HTERT RPE-1 (cell line): ENCODE measurements around the gene NPIPB9.
"Not testable (repeated sequence)": the region's sequence is repeated elsewhere in the genome, so short reads cannot be mapped to it uniquely, and the experiment has no call there.

ENCODE experiments used
- in situ Hi-C: fragments of 300-500 bp; cut with MboI; formaldehyde crosslinking; loops from 4 replicates; pipeline ENCODE4 v1.14.3; 2020; ENCODE audit warnings: low sequenced_read_pairs

Gene NPIPB9

DNA sequence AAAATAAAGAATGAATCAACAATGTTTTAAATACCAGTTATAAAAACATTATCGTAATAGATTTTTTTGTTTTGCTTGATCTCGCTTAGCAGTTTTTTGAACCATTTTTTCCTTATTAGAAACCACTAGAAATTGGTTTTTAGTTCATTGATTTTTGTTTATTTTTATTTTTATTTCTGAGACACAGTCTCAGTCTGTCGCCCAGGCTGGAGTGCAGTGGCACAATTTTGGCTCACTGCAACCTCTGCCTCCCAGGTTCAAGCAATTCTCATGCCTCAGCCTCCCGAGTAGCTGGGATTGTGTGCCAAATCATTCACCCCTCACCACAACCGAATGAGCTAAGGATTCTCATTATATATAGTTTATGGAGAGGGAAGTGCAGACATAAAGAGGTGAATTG, at the start of gene NPIPB9:
Gene NPIPB9, plus strand, starts transcription at position 301 of the 400 bp plus-strand sequence.
- in situ Hi-C loops, result not testable (repeated sequence)

DNA sequence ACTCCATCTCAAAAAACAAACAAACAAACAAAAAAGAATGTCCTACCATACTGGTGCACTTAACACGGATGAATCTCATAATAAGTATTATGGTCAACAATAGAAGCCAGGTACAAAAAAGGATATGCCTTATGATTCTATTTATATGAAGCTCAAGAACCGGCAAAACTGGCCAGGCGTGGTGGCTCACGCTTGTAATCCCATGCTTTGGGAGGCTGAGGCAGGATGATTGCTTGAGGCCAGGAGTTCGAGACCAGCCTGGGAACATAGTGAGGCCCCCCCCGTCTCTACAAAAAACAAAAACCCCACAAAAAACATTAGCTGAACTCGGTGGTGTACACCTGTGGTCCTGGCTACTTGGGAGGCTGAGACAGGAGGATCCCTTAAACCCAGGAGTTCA, 47.3 kb upstream of the NPIPB9 start:
- in situ Hi-C loops, result not testable (repeated sequence)

DNA sequence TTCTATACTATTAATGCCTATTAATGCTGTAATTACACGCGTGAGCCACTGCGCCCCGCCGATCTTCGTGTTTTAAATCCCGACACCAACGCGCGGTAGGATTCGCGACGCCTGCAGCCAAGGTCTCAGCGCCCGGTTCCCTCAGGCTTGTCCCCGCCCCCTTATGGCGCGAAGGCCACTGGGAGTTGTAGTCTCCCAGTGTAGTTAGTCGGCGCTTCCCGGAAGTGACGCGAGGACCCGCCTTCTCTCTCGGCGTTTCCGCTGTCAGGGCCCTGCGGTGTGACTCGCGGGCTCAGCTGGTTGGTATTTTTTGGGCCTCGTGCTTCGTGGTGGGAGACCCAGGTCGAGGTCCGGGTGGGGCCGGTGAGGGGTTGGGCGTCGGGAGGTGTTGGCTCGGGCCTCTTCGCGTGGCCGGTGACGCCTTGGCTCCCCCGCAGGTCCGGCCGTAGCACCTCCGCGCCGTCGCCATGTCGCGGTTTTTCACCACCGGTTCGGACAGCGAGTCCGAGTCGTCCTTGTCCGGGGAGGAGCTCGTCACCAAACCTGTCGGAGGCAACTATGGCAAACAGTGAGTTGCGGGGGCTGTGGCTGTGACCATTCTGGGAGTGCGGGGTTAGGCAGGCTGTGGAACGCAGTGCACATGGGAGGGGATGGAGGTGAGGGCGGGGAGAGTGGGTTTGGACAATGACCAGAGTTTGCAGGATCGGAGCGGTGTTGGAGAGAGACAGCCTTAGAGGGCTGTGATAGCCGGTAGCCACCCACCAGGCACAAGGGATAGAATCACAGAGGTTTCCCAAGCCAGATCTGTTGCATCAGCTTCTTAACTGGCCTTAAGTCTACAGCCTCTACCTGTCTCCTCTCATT, 40.1 kb upstream of the NPIPB9 start, which contains the start of gene EIF3C:
Gene EIF3C, plus strand, starts transcription at position 245 of the 864 bp plus-strand sequence. Its CDS starts 223 bp downstream, at position 468.
- in situ Hi-C loops, result not testable (repeated sequence)

DNA sequence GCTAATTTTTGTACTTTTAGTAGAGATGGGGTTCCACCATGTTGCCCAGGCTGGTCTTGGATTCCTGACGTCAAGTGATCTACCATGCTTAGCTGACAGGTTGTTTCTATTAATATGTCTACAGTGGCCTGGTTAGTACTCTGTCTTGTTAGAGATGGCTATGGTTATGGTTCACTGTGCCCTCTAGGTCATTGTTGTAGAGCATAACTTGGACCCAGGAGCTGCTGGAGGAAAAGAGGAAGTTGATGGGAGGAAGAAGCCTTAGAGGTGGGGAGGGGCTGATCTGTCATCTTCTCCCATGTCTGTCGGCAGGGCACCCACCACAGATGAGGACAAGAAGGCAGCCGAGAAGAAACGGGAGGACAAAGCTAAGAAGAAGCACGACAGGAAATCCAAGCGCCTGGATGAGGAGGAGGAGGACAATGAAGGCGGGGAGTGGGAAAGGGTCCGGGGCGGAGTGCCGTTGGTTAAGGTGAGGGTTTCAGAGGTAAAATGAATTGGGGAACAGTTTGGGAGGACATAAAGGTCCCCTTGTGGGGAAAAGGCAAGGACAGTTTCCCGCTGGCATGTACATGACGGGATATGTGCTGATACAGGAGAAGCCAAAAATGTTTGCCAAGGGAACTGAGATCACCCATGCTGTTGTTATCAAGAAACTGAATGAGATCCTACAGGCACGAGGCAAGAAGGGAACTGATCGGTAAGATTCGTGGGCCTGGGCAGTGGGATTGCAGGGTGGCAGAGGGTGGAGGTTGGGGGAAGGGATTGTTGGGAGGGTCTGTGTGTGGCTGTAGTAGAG, 28.5 kb upstream of the NPIPB9 start:
- in situ Hi-C loops, result not testable (repeated sequence)

DNA sequence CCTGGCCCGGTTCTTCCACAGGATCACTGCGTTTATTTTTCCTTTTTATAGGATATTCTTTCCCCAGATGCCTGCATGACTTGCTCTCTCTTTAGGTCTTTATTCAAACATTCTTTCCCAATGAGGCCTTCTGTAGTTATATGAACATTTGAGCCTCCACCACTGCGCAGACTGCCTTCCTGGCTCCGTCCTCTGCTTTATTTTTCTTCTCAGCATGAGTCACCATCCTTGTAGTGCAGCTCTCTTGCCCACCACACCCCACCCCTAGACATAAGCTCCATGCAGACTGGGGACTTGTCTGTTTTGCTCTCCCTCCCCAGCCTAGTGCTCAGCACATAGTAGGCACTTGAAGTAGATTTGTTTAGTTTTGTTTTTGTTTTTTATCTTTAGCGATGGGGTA, 20.3 kb upstream of the NPIPB9 start:
- in situ Hi-C loops, result not testable (repeated sequence)

DNA sequence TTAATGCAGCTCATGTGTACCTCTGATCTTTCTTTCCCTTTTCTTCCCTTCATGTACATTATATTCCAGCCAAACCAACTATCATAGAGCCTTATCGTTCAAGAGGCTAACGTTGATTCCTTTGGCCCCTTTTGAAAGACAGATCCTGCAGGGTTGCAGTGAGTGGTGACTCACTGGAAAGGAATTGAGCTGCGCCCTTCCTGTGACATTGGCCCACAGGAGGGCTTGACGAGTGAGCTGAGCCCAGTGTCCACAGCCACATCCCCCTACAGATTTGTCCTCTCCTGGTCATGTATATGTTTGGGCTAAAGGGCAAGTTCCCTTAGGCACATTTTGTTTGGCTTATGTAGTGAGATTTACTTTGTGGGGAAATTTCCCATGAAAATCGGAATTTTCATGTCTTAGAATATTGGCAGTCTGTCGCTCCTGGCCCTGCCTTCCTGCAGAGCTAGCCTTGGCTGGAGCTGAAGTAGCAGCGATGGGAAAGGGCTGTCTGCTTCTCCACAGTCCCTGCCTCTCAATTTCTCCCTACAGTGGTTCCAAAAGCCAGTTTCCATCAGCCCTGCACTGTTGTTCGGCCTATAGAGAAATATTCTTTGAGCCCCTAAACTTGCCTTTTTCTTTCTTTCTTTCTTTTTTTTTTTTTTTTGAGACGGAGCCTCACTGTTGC, 19.0 kb upstream of the NPIPB9 start:
- in situ Hi-C loops, result not testable (repeated sequence)

DNA sequence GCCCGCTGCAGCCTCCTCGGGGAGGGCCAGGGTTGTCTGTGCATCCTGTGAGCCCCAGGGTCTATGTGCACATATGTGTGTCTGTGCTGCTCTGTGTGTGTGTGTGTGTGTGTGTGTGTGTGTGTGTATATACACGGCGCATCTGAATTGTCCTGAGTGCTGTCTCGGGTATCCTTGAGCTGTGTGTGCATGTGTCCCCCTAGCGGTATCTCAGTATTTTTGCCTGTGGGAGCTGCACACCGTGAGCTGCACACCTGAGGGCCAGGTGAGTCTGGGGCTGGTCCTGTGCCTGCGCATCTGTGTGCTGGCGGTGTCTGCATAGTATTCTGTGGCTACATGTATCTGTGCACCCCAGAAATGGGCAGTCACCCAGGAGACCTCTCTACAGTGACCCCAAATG, 11.8 kb upstream of the NPIPB9 start:
- in situ Hi-C loops, result not testable (repeated sequence)

DNA sequence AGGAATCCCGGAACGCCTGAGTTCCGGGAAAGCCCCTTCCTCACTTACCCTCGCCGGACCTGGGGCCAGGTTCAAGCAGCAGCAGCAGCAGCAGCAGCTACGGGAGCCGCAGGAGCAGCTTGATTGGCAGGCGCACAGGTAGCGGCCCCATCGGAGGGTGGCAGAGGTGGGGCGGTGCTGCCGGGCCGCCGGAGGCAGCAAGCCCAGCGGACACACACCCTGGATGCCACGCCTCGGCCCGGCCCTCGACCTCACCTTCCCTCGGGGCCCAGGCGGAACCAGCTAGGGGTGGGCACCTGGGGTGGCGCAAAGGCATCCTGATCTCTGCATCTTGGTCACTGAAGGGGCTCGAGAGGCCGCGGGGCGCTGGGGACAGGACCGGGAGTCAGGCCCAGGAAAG, 11.0 kb upstream of the NPIPB9 start:
- in situ Hi-C loops, result not testable (repeated sequence)

DNA sequence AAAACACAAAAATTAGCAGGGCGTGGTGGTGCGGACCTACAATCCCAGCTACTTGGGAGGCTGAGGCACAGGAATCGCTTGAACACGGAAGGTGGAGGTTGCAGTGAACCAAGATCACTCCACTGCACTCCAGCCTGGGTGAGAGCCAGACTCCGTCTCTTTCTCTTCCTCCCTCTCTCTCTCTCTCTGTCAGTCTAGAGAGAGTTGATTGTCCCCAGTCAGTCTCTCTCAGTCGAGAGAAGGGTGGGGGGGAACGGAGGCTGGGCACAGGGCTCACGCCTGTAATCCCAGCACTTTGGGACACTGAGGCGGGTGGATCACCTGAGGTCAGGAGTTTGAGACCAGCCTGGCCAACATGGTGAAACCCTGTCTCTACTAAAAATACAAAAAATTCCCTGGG, 10.3 kb upstream of the NPIPB9 start:
- in situ Hi-C loops, result not testable (repeated sequence)

DNA sequence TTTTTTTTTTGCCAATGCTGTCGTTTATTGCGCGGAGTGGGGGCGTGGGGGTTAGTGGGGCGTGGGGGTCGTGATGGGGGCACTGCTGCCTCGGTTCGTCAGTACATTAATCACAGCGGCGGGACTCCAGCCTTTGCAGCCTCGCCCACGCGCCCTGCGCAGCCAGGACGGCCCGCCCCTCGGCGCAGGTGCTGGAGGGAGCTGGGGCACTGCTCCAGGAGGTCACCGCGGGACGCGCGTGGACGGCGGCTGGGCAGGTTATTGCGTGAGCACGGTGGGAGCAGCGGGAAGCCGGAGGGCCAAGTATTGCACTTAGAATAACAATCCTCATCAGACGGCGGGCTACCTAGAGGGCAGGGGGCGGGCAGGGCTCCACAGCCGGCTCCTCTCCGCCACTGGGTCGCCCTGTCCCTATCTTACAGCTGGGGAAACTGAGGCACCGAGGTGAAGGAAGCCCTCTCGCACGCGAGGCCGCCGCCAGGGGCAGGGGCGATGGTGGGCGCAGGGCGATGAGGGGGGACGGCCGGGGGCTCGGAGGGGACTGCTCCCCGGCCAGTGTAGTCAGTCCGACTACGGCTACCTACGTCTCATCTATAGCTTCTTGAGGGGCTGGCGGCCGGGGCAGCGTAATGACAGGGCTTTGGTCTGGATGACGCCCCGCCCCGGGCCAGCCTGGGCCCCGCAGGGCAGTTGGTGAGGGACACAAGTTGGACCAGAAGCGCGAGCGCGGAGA, 4.8 kb upstream of the NPIPB9 start:
- in situ Hi-C loops, result not testable (repeated sequence)

DNA sequence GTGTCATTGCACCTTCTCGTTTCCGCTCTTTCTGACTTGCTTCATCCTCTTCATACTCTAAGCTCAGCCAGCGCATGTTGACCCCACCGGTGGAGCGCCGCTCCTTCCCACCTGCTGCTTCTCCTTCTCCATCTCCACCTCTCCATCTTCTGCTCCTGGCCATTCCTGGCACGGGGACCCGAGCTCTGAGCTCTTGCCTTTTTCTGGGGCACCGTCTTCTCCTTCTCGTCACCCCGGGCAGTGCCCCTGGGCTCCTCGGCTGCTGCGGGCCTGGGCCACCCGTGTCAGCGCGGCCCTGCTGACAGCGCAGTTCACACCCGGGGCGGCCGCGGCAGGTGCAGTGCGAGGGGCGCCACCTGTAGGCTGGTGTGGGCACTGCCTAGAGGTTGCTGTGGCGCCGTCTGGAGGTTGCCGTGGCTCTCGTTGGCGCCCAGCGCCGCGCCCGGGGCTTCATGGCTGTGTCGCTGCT, 1.6 kb upstream of the NPIPB9 start:
- in situ Hi-C loops, result not testable (repeated sequence)

DNA sequence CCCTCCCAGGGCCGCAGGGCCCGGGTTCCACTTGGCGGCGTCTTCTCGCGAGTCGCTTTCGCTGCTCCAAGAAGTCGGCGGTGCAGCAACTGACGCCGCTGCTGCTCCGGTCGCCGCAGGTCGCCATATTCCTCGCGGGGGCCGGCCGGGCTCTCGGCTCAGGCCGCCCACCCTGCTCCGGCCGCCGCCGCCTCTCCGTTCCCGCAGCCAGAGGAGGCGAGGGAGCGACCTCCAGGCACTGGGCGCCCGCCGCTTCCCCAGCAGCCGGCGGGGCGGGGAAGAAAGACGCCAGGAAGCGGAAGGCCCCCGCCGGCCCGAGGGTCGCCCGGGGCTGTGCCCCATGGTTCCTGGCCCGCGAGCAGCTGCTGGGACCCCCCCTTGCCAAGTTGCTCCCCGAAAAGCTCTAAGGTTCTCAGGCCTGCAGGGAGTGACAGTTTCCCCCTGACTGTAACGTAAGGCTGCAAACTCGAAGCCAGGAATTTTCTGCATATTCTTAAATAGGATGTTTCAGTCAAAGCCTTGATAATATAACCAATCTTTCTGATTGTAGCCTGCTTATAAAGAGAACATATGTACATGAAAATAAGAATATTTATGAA, 1.0 kb upstream of the NPIPB9 start:
- in situ Hi-C loops, result not testable (repeated sequence)

DNA sequence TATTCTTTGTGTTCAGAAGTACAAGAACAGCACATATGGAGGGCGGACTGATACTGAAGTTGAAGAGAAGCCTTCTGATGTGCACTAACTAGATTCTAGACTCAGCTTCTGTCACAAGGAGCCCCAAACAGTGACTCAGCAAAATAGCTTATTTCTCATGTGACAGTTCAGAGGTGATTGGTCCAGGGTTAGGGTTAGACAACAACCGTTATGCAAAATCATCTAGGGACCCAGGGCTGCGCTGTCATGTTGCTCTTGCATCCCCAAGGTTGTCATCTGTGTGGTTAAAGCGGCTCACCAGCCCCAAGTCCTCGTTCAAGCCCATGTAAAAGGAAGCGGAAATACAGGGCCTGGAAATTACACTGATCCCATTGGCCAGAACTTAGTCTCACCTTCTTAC, 30.1 kb downstream of the NPIPB9 start:
- in situ Hi-C loops, result not testable (repeated sequence)

DNA sequence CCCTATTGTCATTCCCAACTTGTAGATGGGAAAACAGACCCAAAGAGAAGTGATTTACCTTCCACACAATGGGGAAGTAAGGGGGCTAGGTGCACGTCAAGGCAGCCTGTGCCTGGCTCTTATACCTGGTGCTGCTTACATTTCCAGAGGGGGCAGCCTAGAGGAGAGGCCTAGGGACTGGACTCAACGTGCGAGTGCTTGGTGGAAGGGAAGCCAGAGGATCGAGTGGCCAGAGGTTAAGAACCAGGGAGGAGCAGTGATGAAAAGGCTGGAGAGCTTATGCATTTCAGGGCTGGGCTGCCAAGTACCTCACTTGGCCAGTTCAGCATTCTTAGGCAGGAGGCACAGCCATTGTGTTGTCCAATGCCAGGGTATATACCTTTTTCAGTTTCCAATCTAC, 30.8 kb downstream of the NPIPB9 start:
- in situ Hi-C loops, result not testable (repeated sequence)

DNA sequence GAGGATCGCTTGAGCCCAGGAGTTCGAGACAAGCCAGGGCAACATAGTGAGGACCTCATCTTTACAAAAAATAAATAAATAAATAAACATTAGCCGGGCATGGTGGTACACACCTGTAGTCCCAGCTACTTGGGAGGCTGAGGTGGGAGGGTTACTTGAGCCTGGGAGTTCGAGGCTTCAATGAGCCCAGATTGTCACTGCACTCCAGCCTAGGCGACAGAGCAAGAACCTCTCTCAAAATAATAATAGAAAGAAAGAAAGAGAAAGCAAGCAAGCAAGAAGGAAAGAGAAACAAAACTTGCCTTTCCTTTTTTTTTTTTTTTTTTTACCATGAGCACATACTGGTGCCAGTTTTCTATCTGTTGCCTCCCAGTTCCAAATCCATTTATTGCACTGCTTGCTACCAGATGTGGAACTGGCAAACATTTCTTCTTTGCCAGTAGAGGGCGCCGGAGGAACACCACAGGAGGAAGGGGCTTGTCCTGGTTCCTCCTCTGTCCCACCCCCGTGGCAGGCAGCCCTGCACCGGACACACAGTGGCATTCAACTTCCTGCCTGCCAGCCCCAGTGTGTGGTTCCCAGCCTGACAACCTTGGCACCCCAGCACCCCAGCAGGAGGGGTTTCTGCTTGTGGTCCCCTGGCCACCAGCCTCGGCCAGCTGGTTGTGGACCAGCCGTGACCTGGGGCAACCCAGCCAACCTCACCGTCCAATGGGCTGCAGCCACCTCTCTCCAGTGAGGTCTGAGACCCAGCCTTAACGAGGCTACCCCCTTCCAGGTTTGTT, 50.8 kb downstream of the NPIPB9 start:
- in situ Hi-C loops, result not testable (repeated sequence)

DNA sequence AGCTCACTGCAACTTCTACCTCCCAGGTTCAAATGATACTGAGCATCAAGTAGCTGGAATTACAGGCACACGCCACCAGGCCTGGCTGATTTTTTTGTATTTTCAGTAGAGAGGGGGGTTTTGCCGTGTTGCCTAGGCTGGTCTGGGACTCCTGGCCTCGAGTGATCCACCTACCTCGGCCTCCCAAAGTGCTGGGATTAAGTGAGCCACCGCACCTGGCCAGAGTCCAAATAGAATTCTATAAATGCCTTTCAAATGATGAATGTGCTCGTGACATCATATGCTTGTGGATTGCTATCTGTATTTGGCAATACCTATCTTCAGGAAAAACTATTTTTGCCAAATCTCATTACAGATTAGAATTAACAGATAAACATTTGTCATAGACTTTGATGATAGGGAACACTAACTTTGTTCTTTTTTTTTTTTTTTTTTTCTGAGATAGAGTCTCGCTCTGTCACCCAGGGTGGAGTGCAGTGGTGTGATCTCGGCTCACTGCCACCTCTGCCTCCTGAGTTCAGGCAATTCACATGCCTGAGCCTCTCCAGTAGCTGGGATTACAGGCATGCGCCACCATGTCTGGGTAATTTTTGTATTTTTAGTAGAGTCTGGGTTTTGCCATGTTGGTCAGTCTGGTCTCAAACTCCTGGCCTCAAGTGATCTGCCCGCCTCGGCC, 56.0 kb downstream of the NPIPB9 start:
- in situ Hi-C loops, result not testable (repeated sequence)

DNA sequence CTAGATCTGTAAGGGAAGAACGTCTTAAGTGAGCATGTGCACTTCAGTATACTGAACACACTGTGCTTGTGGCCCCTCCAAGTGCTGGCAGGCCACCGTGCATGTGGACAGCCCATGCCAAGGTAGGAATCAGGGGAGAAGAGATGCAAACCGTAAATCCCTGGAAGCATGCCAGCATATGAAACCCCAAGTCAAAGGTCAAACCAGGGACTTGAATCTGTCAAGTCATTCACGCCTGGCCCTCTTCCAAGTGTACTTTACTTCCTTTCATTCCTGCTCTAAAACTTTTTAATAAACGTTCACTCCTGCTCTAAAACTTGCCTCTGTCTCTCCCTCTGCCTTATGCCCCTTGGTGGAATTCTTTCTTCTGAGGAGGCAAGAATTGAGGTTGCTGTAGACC, 68.4 kb downstream of the NPIPB9 start:
- in situ Hi-C loops, result no loop called here

DNA sequence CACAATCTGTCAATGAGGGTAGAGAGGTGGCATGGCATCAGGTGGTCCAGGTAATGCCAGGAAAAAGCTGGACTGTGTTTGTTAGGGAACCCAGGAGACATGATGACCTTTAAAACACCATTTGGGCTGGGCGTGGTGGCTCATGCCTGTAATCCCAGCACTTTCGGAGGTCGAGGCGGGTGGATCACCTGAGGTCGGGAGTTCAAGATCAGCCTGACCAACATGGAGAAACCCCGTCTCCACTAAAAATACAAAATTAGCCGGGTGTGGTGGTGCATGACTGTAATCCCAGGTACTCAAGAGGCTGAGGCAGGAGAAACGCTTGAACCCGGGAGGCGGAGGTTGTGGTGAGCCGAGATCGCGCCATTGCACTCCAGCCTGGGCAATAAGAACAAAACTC, 69.0 kb downstream of the NPIPB9 start:
- in situ Hi-C loops, result not testable (repeated sequence)
